NCI-H146 (cell line): ENCODE measurements around the gene SOBP.

Source experiments
- DNase-seq: peaks from one replicate; lab custom pipeline; 2025; lab: John Stamatoyannopoulos, UW

Gene SOBP

DNA sequence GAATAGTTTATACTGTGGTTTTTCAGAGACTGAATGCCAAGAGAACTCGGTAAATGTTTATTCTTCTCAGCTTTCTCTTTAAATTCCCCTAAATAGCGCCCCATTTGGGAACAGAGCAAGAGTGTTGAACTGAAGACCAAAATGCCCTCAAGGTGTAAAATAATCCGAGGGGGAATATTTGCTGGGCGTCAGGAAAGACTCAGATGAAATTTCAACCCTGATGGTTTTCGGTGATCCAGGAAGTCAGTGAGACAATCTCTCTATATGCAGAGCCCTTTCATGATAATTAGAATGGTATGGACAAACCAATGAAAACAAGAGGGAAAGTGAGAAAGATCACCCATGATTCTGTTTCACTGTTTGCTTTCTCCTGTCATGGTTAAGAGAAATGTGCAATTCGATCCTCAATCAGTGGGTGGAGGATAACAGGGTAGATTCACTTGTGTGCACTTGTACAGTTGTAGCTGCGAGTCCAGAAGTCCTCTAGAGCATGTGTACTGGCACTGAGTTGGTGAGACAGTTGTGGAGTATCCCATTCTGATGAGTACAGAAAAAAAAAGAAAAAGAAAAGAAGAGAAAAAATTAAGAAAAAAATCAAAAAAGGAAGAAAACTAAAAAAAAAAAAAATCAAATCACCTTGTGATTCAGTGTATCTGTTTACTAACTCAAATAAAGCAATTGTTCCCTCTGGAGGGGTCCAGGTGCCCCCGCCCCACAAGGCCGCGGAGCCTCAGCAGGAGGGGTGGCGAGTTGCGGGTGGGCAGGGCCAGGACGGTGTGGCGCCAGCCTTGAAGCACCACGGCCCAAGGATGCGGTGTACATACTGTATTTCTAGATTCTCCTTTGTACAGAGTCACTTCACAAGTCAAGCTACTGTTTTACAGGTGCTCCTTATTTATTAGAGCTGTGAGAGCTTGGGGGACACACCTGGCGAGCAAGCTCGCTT lies 169.3 kb downstream of the SOBP start:
- DNase-seq: peak; percentile 91

DNA sequence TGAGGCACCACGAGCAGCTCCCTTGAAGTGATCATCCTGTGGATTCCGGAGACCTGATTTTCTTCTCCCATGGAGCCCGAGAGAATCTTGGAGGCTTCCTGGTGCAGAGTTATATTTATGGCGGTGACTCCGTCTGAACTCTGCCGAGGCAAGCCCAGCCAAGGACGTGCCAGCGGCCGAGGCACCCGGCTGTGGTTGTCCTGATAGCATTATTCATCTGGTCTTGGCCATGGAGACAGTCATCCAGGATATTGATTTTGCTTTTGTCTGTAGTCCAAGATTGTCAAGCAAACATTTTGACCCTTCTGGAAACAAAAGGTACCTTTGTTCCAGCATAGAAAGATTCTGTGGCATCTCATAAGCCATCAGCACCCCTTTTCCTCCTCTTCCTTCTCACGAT lies 170.9 kb downstream of the SOBP start:
- peak; percentile 83 for DNase-seq

DNA sequence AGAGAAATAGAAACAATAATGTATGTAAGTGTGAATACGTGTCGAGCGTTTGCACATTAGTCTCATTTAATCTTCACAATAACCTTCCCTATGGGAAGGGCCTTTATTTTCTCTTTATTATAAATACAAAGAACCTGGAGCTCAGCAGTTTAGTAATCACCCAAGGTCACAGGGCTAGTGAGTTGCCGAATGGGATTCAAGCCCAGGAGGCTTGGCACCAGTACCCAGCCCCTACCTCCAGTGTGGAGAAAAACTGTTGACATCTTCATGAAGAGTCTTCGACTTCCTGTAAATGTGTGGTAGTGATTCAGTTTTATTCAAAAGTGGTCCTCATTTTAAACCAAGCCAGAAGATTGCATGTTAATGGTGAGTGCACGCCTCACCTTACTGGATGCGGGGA lies 171.4 kb downstream of the SOBP start:
- DNase-seq: peak; percentile 36

DNA sequence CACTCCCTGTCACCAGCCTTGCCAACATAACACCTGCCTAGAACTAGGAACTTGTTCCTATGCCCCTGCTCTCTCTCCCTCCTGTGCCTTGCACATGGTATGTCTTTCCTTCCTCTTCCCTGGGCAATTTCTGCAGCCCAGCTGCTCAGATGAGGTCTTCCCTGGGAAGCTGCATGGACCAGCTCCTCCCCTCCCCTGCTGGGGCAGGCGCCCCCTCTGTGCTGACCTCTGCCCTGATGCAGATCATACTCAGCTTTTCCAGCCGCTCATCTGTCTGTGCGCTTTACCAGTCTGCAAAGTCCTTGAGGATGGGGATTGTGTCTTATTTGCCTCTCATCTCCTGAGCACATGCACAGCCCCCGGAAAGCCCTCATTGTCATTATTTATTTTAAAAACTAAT lies 172.4 kb downstream of the SOBP start:
- DNase-seq: peak; percentile 24

DNA sequence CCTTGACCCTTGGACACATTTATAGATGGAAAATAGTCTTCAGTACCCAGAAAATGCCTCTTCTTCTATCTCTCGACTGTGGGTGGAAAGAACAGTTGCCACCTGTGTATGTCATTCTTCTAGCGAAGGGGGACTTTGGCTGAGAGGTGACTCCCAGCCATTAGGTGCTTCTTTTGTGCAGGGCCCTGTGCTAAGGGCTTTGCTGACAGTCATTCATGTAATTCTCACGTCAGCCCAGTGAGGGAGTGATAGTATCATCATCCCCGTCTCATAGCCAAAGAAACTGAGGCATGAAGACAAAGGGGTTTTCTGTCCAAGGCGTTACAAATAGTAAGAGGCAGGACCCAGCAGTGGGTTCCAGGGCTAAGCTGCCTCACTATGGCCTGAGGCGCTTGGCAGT lies 173.4 kb downstream of the SOBP start:
- DNase-seq: no peak

DNA sequence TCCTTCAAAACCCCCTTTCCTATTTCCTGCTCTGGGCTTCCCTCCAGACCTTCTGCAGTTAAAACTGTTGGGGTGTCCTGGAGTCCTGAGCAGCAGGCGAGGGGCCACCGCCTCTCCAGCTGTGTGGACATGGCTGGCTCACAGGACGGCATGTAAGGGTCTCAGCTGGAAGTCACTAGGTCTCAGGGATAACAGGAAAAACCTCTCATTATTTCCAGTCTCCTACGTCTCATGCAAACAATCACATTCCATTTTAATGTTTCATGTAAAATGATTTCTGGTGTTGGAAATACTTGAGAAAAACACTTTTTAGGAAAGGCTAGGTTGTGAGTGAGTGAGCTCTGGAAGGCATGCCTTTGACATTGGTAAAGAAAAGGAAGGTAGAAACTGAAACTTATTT lies 175.5 kb downstream of the SOBP start:
- peak; percentile 41 for DNase-seq

DNA sequence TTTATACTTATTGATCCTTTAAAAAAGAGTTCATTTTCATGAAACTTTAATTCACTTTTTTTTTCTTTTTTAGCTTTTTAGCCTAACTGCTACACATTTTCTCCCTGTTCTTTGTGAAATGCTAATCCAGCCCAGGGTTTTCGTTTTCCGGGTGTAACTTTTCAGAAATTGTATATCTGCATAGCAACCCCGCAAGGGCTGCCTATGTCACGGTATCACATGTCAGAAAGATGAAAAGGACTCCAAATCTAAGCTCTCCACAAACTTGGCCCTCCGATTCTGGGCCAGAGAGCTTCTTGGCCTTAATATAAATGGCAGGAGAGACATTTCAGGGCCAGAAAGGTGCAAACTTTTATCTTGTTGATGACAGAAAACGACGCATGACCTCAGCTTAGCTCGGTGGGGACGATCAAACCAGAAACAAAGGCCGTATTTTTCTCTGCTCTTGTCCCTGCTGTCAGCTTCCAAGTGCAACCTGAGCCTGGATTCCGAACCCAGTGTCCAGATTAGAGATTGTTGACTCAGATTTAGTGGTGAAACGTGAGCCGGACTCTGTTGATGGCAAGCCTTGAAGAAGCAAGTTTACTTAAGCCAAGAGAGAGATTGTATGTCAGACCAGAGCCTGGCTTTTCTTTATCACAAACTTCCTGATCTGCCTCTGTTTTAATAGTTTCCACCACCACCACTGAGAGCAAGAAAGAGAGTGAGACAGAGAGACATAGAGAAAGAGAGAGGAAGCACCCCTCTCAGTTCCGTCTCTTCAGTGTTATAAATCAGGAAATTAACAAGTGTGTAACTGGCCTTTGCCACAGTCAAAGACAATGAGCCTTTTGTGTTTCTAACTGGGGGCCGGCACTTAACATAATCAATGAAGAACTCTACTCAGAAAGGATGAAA lies 176.4 kb downstream of the SOBP start:
- peak; percentile 88 for DNase-seq

DNA sequence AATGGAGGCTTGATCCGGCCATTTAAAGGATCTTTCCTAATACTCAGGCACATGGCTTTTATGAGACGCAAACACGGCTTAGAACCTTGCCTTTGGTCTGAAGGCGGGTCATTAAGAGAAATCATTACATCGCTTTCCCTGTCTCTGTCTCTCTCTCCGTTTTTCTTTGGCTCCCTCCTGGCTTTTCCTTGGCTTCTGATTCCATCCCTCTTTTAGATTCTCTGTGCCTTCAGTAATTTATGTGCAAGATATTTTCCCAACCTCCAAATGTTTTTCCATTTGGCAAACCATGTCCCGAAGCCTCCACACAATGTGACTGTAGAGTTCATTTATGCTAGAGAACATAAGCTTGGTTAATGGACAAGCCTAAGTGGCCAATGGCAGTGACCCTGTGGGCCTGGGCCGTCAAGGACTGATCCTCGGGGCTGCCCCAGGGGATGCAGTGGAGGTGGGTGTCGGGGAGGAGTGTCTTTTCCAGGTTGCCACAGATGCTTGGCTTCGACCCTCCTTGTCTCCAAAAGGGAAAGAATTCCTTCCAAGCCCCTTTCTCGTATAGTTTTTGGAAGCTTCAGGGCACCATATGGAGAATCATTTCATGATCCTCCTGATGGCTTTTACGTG lies 177.2 kb downstream of the SOBP start:
- no peak for DNase-seq

DNA sequence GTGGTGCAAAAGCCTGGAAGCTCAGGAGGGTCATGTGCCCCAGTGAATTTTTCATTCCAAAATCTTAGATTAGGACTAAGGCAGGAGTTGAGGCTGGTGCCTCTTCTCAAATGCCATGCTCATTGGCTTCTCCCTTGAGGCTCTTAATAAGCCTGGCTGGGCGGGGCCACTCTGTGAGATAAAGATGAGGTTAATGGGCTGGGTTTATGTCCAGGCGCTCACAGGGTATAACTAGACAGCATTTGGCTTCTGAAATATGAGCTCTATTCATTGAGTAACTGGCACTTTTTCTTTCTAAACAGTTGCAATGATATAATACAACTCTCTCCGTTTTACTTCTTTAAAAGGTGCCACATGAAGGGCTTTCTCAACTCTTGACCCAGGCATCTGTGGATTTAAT lies 177.9 kb downstream of the SOBP start:
- DNase-seq: peak; percentile 59

DNA sequence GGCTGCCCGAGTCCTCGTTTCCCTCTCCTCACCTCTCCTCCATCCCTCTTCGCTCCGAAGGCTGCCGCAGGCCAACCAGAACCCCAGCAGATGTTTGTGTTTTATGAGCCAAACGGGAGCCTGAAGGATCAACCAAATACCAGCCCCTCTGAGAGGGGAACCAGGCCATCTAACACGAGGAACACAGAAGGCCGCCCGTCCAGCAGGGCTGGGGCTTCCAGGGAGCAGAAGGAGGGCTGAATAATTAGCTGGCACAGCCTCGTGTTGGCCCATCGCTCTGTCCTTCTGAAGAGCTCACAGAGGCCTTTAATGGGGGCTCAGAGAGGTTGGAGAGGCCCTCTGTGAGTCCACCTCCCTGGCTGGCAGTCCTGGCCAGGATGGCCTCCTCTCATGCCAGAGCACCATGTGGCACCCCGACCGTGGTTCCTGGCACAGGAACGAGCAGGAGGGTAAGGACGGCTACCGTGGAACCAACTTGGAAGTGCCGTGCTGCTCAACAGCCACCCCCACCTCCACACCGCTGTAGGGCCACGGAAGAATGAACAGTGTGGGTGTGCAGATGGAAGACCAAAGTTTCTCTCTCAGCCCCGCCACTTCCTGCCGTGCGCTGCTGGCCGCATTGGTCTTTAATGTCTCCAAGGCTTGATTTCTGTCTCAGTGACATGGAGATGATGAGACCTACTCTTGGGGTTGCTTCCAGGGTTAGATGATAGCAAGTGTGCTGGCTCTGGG lies 179.0 kb downstream of the SOBP start:
- no peak for DNase-seq

DNA sequence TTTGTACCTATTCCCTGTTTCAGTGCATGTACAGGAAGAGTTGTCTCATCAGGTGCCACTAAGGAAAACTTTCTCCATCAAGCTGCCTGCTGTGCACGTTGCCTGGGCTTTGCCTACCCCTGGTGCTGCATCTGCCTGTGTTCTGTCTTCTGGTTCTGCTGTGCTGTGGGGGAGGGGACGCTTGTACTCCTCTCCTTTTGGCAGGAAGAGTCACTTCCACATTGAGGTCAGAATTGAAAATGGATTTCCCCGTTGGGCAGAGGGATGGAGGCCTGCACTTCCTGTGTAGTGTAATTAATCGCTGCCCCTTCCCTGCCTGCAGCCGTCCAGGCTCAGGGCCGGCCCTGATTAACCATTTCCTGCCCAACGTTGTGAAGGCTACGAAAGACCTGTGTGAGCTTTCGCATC lies 180.9 kb downstream of the SOBP start:
- peak; percentile 34 for DNase-seq

DNA sequence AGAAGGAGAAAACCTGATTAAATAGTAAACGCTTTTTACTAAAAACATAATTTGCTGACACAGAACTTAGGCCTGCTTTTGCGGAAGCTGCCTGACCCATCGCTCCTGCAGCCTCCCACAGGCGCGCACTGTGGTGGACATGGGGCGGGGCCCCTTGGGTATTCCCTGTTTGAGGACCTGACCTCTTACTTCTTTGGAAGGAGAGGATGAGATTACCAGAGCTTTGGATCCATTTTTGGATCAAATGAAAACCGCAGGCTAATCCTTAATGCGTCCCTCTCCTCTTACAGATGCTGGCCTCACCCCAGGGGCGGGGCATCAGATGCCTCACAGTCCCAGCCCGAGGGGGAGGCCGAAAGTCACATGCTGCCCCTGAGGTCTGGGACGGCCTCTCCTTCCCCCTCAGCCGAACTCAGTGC lies 183.2 kb downstream of the SOBP start:
- DNase-seq: no peak

DNA sequence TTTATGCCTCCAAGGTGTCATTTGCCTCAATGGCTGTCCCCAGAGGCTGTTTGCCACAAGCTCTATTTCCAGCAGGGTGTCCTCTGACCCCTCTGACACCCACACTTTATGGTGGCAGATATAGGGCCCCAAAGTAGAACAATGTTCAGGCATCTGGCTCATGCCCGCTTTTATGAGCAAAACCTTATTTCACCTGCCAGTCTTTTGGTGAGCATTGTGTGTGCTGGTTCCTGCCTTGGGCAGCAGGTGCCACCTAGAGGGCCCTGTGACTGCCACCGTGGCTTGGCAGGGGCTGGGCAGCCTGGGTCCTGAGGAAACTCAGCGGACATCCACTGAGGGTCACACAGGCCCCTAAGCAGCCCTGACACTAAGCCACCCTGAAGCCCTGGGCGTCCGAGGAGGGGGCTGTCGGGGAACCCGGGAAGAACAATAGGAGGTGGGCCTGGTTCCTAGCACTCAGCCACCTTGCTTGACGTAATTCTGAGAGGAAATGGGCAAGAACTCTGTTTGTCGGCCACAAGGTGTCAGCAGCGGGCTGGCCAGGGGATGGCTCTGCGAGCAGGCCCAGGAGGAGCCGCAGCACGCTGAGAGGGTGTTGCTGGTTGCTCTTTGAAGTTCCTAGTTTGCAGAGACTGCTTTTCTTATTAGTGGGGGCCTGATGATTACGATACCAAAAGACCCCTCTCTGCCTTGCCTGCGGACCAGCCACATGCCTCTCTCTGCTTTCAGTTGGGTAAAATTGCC lies 185.2 kb downstream of the SOBP start:
- peak; percentile 88 for DNase-seq

DNA sequence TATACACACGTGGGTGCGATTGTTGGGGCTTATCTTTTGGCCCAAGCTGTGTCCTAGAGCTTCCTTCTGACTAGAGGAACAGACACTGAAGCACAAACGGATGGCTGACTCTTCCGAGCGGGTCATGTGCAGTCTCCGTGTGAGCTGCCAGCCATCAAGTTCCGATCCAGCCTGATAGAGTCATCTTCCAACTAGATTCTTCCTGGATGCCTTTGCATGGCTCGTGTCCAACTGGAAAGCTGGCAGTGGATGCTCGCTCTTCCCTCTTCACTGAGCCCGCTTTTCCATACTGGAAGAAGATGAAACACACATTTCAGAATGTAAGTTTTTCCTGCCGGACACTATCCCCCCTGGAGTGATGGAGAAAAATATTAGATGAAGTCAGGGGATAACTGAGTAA lies 186.1 kb downstream of the SOBP start:
- no peak for DNase-seq

DNA sequence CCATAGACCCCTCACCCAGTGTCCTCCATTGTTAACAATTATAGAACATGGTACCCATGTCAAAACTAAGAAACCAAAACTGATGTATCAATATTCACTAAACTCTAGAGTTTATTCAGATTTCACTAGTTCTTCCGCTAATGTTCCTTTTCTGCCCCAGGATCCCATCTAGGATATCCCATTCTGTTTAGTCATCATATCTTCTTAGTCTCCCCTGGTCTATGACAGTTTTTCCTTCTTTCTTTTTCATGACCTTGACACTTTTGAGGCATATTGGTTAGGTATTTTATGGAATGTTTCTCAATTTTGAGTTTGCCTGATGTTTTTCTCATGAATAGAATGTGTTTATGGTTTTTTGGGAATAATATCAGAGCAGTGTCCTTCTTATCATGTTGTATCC lies 187.5 kb downstream of the SOBP start:
- DNase-seq: no peak

DNA sequence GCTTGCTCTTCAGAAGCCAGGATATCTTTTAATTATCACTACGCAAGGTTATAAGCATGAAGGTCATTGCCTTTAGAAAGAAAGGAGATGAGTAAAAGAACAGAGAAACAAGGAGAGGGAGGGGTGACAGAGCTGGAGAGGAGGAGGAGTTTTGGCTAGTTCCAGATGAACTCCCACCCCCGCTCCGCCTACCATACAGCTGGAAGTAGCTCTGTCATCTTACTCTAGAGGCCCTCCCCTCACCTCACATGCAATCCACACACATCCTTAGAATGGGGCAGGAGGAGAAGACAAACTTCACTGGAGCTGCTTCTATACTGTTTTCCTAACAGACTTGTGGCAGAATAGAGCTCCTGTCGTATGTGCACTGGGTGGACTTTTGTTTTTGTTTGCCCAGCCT lies 189.5 kb downstream of the SOBP start:
- DNase-seq: no peak

DNA sequence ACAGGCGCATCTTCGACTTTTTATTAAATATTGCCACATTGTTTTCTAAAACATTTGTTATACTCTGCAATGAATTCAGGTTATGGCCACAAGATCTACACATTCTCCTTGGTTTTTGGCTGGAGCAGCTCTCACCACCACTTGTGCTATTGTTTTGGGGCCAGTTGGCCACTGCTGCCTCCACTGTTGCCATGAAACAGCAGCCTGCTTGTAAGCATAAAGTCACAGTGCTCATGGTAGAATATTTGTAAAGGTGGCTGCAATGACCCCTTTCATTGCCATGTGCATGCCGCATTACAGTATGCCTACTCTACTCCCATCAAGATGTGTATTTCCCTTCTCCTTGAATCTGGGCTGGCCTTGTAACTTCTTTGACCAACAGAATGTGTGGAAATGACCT lies 192.8 kb downstream of the SOBP start:
- DNase-seq: no peak

DNA sequence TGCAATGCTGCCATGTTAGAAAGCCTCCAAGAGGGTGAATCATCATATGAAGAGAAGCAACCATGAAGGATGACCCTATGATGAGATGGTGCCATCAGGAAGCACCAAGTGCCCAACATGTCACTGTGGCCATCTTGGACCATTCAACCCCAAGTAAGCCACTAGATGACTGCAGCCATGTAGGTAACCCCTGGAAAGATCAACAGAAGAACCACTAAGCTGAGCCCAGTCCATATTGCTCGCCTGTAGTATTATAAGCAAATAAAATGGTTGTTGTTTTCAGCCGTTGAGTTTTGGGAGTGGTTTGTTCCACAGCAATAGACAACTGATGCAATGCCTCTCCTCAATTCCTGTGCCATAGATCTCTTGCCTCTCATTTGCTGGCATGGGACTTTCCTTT lies 193.3 kb downstream of the SOBP start:
- no peak for DNase-seq

DNA sequence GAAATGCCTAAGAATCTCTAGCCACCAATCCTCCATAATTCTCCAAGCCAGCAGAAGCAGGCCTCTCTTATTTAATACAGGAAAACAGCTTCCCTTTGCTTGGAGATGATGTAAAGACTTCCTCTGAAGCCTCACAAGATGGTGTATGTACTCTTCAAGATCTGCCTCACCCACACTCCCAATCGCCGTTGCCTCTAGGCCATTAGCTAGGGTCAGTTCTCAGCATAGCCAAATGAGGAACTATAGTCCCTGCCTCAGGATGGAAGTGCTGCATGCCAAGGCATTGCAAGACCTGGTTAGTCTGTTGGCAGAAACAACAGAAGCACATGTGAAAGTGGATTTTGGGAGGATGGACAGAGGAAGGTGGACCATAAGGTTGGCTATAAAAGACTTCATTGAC lies 195.1 kb downstream of the SOBP start:
- DNase-seq: no peak

DNA sequence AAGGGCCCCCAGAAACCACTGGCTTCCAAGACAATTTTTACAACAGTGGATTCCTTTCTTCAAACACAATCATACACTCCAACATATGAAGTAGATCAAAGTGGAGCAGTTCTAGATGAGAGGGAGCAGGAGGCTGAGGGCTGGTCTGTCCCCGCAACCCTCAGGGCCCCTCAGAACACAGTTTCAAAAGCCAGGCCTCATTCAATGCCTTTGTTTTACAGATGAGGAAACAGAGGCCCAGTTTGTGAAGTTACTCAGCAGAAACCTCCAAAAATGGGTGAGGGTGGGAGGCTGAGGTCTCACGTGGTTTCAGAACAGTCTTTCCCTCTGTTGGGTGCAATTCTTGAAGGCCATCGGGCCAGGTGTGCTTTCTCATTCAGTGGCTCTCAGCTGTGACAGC lies 199.3 kb downstream of the SOBP start:
- no peak for DNase-seq
